NCI-H1436 (cell line): ENCODE data around the gene TPPP2.
A peak's percentile ranks its signal among the peaks of the same experiment; 100 is the strongest.

Experiments used
- DNase-seq: peaks from one replicate; lab custom pipeline; 2025; lab: John Stamatoyannopoulos, UW

TPPP2 gene

GRCh38 chr14:21017528-21018245, 12.3 kb upstream of the TPPP2 start:
- DNase-seq: no peak

DNA sequence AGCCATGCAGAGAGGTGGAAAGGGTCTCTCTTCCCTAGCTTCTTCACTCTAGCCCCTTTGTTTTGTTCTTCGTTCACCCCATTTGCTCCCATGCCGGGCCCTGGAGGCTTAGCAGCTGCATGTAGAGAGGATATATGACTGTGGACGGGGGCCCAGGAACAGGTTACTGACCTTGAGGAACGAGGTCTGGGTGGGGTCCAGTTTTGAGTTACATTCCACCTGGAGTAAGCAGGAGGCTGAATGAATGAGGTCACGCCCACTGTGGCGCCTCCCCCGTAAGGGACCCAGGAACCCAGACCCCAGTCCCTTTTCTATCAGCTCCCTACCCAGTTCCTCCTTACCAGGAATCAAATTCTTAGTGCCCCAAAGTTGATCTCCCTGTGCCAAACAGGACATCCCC, 11.7 kb upstream of the TPPP2 start:
- DNase-seq: no peak

DNA sequence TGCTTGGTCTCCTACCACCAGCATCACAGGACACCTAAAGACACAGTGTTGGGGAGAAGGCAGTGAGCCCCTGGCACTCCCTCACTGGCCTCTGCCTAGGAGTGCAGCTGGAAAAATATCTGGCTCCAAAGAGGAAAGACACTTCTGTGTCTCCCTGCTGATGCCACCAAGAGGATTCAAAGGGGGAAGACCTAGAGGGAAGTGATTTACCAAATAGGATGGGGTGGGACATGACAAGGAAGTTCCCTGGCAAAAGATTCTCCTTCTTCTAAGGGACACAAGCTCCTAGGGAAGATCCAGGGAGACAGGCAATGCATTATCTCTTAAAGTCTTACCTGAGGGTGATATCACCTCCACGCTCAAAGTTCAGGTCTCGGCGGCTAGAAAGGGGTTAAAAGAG, 11.2 kb upstream of the TPPP2 start:
- DNase-seq: no peak

GRCh38 chr14:21019366-21019765, 10.7 kb upstream of the TPPP2 start:
- DNase-seq: no peak

- DNase-seq: no peak
These were observed 9.0 kb upstream of the TPPP2 start for GRCh38 chr14:21020977-21021545.

GRCh38 chr14:21022686-21023085, 7.3 kb upstream of the TPPP2 start:
- no peak for DNase-seq

DNA sequence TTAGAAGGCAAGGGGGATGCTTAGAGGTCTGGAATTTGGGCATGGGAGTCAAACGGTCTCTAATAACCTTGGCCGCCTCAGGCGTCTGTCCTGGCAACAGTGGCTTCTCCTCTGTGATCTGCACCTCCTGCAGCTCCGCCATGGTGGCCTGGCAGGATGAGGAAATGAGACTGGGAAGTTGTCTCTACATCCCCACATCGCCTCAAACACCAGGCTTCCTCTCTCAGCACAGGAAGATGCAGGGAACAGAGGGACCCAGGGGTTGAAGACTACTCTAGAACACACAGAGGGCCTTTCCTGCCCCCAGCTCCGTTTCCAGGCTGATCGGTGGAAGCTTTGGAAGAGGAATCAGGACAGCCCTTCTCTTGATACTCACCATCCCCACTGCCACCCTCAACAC, 6.8 kb upstream of the TPPP2 start:
- DNase-seq: no peak

DNA sequence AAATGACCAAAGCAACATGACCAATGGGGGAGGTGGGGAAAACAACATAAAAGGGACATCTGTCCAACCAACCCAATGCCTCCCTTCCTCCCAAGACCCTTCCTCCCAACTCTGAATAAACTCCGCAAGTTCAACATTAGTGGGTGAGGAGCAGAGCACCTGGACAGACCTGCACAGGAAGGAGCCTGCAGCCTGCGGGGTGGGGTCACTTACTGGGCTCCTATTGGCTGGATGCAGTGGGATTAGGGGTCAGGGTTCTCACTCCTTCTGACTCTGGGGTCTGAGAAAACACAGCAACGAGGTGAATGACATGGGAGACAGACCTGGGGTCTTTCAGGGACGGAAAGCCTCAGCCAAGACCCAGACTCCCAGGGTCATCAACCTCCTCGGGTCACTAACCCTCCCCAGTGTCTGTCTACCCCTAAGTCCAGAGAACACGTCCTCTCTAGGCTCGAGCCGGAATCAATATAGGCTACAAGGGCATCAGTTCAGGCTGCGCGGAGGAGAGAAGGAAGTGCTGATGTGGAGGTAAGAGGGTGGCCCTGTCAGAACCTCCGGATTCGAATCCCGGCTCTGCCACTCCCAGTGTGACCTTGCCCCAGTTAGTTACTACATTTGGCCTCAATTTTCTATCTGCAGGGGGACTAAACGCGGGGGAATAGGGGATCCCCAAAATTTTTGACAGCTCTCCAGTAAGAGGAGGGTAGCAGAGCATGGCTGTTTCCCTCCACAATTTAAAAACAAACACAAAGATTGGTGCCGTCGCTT, 6.0 kb upstream of the TPPP2 start:
- no peak for DNase-seq

GRCh38 chr14:21024585-21025370, 5.2 kb upstream of the TPPP2 start, which contains the start of gene NDRG2:
NDRG2 (minus strand) TSS chr14:21025061; CDS start chr14:21023315, 1,746 bp downstream.
- peak; percentile 42 for DNase-seq

GRCh38 chr14:21025371-21026273, 4.4 kb upstream of the TPPP2 start:
- no peak for DNase-seq

DNA sequence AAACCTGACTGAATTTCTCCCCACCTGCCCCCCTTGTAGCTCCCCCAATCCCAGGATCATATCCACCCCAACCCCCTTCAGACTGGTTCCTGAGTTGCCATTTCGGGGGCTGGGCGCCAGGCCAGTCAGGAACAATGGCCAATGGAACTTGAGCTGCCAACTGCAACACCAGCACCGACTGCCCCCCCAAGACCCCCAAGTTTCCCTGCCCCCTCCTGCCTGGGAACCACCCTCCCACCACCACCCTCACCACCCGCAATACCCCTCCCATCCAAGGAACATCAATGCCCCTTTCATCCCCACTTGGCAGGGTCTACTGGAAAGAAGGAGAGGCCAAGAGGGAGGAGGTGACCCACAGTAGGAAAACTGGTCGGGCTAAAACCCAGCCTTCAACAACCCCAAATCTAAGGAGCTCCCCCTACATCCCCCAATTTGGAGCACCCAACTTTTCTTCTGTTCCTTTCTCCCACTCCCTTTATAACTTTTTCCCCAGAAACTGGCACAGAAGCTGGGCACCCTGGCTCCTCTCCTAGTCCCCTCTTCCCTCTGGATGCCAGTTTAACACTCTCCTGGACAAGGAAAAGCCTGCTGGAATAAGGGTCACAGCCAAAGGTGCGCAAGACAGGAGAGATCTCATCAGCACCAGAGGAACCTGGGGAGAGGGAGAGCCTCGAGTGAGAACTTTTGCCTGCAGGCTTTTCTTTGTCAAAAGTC, 3.6 kb upstream of the TPPP2 start:
- no peak for DNase-seq

DNA sequence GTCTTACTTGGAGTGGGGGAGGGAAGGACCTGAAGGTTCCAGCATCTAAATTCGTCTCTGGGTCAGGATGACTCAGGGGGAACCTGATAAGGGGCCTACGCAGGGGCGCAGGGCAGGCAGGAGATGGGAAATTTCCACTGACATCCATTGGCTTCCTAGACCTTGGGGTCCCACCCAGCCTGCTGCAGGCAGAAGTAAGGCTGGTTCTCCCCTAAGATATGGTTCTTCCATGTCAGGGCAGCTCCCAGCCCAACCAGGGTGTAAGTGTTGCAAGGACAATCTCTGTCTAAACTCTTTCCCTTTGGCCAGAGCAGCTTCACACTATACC, 3.1 kb upstream of the TPPP2 start:
- no peak for DNase-seq

GRCh38 chr14:21030531-21030930, 514 bp downstream of the TPPP2 start:
- DNase-seq: no peak

DNA sequence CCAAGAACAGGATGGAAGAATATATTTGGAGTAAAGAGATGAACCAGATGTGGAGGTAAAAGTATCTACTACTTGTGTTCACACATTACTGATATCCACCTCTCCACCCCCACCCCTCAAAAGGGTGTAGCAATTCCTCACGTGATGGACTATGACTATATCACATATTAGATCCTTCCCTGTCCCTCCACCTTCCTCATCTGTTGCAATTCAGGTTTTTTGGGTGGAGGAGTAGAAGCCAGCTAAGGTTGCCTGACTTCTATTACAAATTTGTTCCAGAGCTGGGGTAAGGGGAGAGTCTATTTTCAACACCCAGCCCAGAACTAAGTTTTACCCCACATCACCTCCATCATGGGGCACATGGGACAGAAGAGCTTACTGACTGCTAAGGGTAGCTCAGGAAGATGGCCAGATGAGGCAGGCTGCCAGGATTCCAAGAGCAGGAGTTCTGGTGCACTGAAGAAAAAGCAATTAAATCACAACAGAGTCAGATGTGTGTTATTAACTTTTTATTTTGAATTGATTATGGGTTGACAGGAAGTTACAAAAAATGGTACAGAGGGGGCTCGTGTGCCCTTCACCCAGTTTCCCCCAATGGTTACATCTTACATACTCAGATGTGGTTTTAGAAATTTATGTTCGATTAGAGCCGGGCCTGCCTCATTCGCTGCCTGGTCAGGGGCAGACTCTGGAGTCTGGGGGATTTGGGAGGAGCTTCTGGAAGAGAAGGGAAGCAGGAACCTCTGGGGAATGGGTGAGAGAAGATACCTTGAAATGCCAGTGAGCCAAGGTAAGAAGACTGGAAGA, 2.5 kb downstream of the TPPP2 start:
- DNase-seq: no peak

DNA sequence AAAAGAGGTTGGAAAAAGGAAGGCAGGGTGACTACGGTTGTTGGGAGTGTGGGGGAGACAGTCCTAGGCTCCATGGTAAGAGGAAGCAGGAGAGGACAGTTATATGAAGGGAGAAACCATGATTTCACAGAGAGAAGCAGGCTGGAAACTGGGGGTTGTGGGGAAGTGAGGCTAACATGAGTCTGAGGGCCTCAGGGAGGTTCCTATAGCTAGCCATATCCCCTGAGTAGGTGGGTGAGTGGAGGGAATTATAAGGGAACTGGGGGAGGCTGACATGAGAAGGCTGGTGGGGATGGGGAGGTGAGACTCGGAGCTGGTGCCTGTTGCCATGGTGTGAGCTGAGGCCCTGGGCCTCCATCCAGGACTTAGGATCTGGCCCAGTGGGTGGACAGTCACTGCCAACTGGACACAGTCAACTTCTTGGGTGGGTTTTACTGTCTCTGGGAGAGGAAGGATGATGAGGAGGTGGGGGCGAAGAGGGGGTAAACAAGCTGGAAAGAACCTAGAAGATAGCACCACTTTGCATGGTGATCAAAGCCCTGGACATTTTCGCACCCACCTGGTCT, 3.2 kb downstream of the TPPP2 start:
- DNase-seq: no peak

- no peak for DNase-seq
These were observed 4.7 kb downstream of the TPPP2 start, which contains the start of gene RNASE13 for GRCh38 chr14:21034707-21035106. RNASE13 (minus strand) TSS chr14:21034807; CDS start chr14:21034288, 519 bp downstream.

DNA sequence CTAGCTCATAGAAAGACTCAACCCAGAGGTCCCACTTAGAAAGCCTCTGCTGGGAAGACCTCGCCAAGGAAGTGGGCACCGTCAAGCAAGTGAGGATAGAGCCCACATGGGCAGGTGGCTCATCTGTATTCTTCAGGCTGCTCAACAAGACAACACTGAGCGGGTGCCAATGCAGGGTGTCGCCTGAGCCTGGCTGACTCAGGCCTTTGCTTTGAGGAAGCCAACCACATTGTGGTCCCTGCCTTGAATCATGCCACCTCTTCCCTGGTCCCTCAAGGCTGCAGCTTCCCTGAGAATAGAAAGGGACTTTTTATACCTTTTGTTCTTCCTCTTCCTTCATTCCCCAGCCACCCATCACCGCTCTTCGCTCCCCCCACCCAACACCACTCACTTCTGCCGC, 6.7 kb downstream of the TPPP2 start:
- DNase-seq: no peak

GRCh38 chr14:21037156-21037555, 7.1 kb downstream of the TPPP2 start:
- no peak for DNase-seq
